ENCODE measurements around the gene ECHDC3. TPM values are rescaled to one million over a fixed set of nuclear protein-coding genes. Genes with fewer than 3 reads are reported as not detected.
A peak's percentile ranks its signal among the peaks of the same experiment; 100 is the strongest.

ECHDC3 gene
- total and polyA plus RNA-seq, 2 of the 13 experiments (the other 11 are each of a cell fraction or from before 2014, with no cell fraction given): not detected

- TF ChIP-seq ZNF510 (CRISPR knock-in tag; IDR thresholded peaks at IDR 0.05; ENCODE audit: low read depth) (no peak), YEATS4 (CRISPR knock-in tag; IDR thresholded peaks at IDR 0.05; ENCODE audit: borderline replicate concordance) (no peak), ZNF276 (CRISPR knock-in tag; IDR thresholded peaks at IDR 0.05; ENCODE audit: low read depth) (no peak), SIX1 (CRISPR knock-in tag; IDR thresholded peaks at IDR 0.05; ENCODE audit: borderline replicate concordance) (no peak), ZNF557 (CRISPR knock-in tag; IDR thresholded peaks at IDR 0.05) (no peak), PREB (CRISPR knock-in tag; IDR thresholded peaks at IDR 0.05) (no peak), KDM6A (CRISPR knock-in tag; IDR thresholded peaks at IDR 0.05; ENCODE audit: low read depth) (no peak), ZBTB34 (CRISPR knock-in tag; IDR thresholded peaks at IDR 0.05) (no peak), ZSCAN22 (CRISPR knock-in tag; IDR thresholded peaks at IDR 0.05) (no peak), ZNF552 (CRISPR knock-in tag; IDR thresholded peaks at IDR 0.05; ENCODE audit: borderline replicate concordance) (no peak), KLF15 (CRISPR knock-in tag; IDR thresholded peaks at IDR 0.05; ENCODE audit: borderline replicate concordance) (no peak), NR2C2 (CRISPR knock-in tag; IDR thresholded peaks at IDR 0.05; ENCODE audit: borderline replicate concordance) (no peak), NFE2L1 (CRISPR knock-in tag; IDR thresholded peaks at IDR 0.05; ENCODE audit: borderline replicate concordance) (no peak), IRX3 (CRISPR knock-in tag; IDR thresholded peaks at IDR 0.05; ENCODE audit: borderline replicate concordance, low read depth) (no peak), ZNF256 (CRISPR knock-in tag; conservative IDR thresholded peaks at IDR 0.05) (no peak), FOXP4 (CRISPR knock-in tag; IDR thresholded peaks at IDR 0.05) (peak; percentile 42; the same call in 1 of the 2 replicates), BRD4 (CRISPR knock-in tag; IDR thresholded peaks at IDR 0.05) (peak; percentile 82), HOXA3 (CRISPR knock-in tag; IDR thresholded peaks at IDR 0.05) (peak; percentile 84), ZNF75D (CRISPR knock-in tag; IDR thresholded peaks at IDR 0.05; ENCODE audit: borderline replicate concordance) (no peak)
- TF ChIP-seq, protein P1, sequence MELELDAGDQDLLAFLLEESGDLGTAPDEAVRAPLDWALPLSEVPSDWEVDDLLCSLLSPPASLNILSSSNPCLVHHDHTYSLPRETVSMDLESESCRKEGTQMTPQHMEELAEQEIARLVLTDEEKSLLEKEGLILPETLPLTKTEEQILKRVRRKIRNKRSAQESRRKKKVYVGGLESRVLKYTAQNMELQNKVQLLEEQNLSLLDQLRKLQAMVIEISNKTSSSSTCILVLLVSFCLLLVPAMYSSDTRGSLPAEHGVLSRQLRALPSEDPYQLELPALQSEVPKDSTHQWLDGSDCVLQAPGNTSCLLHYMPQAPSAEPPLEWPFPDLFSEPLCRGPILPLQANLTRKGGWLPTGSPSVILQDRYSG (CRISPR knock-in tag; IDR thresholded peaks at IDR 0.05): no peak
Observed at GRCh38 chr10:11714750-11715365, 27.3 kb upstream of the ECHDC3 start (continued).

All from HepG2 (cell line).